HepG2 (cell line): ENCODE data around the gene ABCB10. TPM values are rescaled to one million over a fixed set of nuclear protein-coding genes. Genes with fewer than 3 reads are reported as not detected.

Experiments
- ATAC-seq: fragments of 200-7000 bp; cut with Tn5 transposase; 3 replicates; pipeline ENCODE4 v1.9.1; 2020; ENCODE audit warnings: mild to moderate bottlenecking, moderate library complexity
- BruUV-seq: library from RNA; stranded (reverse); fragments of 400-500 nt; replicated peaks from 2 replicates; lab custom pipeline; 2021; lab: Mats Ljungman, UMichigan
- CTCF ChIA-PET: fragments of 300-600 bp; formaldehyde crosslinking; extraction: SDS; loops from one replicate; lab custom pipeline; 2021; ENCODE audit warnings: low total read pairs, inconsistent platforms, low intra/inter-chr PET ratio; lab: Yijun Ruan, JAX
- POLR2A ChIA-PET: fragments of 350-600 bp; sonication (Branson Sonifier 250); formaldehyde crosslinking; loops from one replicate; lab custom pipeline; 2020; ENCODE audit warnings: antibody characterized with exemption, inconsistent platforms; lab: Yijun Ruan, JAX
- DNase-seq: peaks from one replicate; pipeline ENCODE4 v3.0.0-alpha.2; 2015; ENCODE audit warnings: low spot score
- FAIRE-seq: peaks from 3 replicates; lab custom pipeline; 2011; peaks lifted over from hg19 to GRCh38; lab: Jason Lieb, UNC
- H2AFZ ChIP-seq: one replicate; pipeline ENCODE4 v1.6.1; 2011; ENCODE audit warnings: low read length, inconsistent platforms
- H3K27ac ChIP-seq: fragments of 300-600 bp; 3 replicates; pipeline ENCODE4 v1.8.0; 2011; ENCODE audit warnings: mixed run types, mild to moderate bottlenecking, mixed read lengths, low read length, inconsistent platforms; ENCODE audit not compliant: insufficient read depth; ENCODE audit errors: extremely low read length
- H3K27me3 ChIP-seq, 2 experiments: fragments of 200-600 bp in 1 of 2; 2 replicates in 1 of 2; 3 replicates in 1 of 2; pipeline versions ENCODE4 v1.6.0 to v1.8.0; 2011; ENCODE audit warnings: low read length in 2 of 2, mild to moderate bottlenecking in 2 of 2, moderate library complexity in 2 of 2, inconsistent platforms in 1 of 2; ENCODE audit not compliant: insufficient read depth in 2 of 2, control insufficient read depth in 1 of 2
- H3K36me3 ChIP-seq, 2 experiments: fragments of 200-600 bp in 1 of 2; replicated peaks in 1 of 2; 2 replicates in 1 of 2; 3 replicates in 1 of 2; pipeline versions ENCODE4 v1.5.1 to v1.8.0; 2011; ENCODE audit warnings: low read length in 2 of 2, inconsistent platforms in 1 of 2; ENCODE audit not compliant: insufficient read depth in 2 of 2, control insufficient read depth in 1 of 2
- H3K4me1 ChIP-seq: 2 replicates; pipeline ENCODE4 v1.5.1; 2012; ENCODE audit warnings: low read length, inconsistent platforms; ENCODE audit not compliant: insufficient read depth
- H3K4me2 ChIP-seq: 2 replicates; pipeline ENCODE4 v1.6.0; 2011; ENCODE audit warnings: low read depth, low read length, inconsistent platforms
- H3K4me3 ChIP-seq, 3 experiments: fragments of 200-600 bp in 1 of 3; sonication (generic), shearing (Covaris generic) in 1 of 3; replicated peaks in 1 of 3; 2 replicates each; pipeline ENCODE4 v1.5.1; 2011 to 2016; ENCODE audit warnings: low read length in 3 of 3, inconsistent platforms in 2 of 3, low read depth in 2 of 3, mild to moderate bottlenecking in 2 of 3, control low read depth in 1 of 3, mixed read lengths in 1 of 3; ENCODE audit not compliant: insufficient read depth in 1 of 3
- H3K79me2 ChIP-seq: one replicate; pipeline ENCODE4 v1.6.1; 2011; ENCODE audit warnings: low read length, inconsistent platforms; ENCODE audit not compliant: insufficient read depth
- H3K9ac ChIP-seq: 2 replicates; pipeline ENCODE4 v1.6.0; 2011; ENCODE audit warnings: mild to moderate bottlenecking, low read depth, low read length, inconsistent platforms; ENCODE audit not compliant: insufficient read depth
- H3K9me3 ChIP-seq: 2 replicates; pipeline ENCODE4 v1.5.1; 2012; ENCODE audit warnings: mild to moderate bottlenecking, low read length
- H4K20me1 ChIP-seq: 2 replicates; pipeline ENCODE4 v1.6.0; 2011; ENCODE audit warnings: inconsistent platforms, mild to moderate bottlenecking, low read length, moderate library complexity; ENCODE audit not compliant: insufficient read depth
- TCF7L2 ChIP-seq: IDR thresholded peaks from 2 replicates; pipeline ENCODE4 v1.6.1; 2011; ENCODE audit warnings: mild to moderate bottlenecking, low read depth, low read length, moderate library complexity
- ZNF850 ChIP-seq: sonication (generic); formaldehyde crosslinking; conservative IDR thresholded peaks from 2 replicates; pipeline ENCODE4 v1.9.0; 2021; ENCODE audit warnings: mild to moderate bottlenecking, missing genetic modification reagents
- WGBS: methylation state at CpG from one replicate; pipeline ENCODE4 v1.1.6; 2017; ENCODE audit warnings: low lambda C conversion rate; 5-methylcytosine and 5-hydroxymethylcytosine counted together
- in situ Hi-C: cut with HindIII; loops from 2 replicates; pipeline ENCODE4 v1.10.0; 2017; ENCODE audit warnings: low pct_unique_long_range_greater_than_20kb; ENCODE audit not compliant: extremely low pct_ligation_motif_present
- intact Hi-C: fragments of 100-400 bp; cut with micrococcal nuclease; formaldehyde crosslinking; loops from one replicate; pipeline ENCODE4 v1.10.0; 2022; ENCODE audit not compliant: unreplicated experiment
- polyA plus RNA-seq, 8 experiments: library from polyadenylated mRNA; depleted of rRNA in 3 of 8; stranded (reverse) in 7 of 8; unstranded in 1 of 8; fragments of >200 nt; fragmentation: Illumina TruSeq in 4 of 8; extraction: Trizol in 4 of 8; gene quantifications; 2 replicates each; pipeline versions ENCODE4 v1.2.1 to v1.2.3, GENCODE V29; 2011 to 2016; ENCODE audit warnings: low read depth in 4 of 8, missing spikeins in 1 of 8, mixed read lengths in 1 of 8; ENCODE audit not compliant: insufficient read depth in 1 of 8
- total RNA-seq, 5 experiments: library from RNA; depleted of rRNA; stranded (reverse); fragments of >200 nt; fragmentation: Illumina TruSeq; extraction: Trizol; gene quantifications; 2 replicates each; pipeline ENCODE4 v1.2.3, GENCODE V29; 2016; ENCODE audit warnings: low read depth in 1 of 5
- TF ChIP-seq, protein P1 (sequence below): IDR thresholded peaks from 2 replicates; pipeline ENCODE4 v1.6.1; 2016
- TF ChIP-seq, protein P2 (sequence below), 2 experiments: fragments of 450-650 bp in 1 of 2; sonication (generic) in 1 of 2; formaldehyde crosslinking; IDR thresholded peaks; 2 replicates each; pipeline versions ENCODE4 v1.5.0 to v1.8.0; 2020 to 2022; ENCODE audit warnings: mild to moderate bottlenecking in 1 of 2, missing genetic modification reagents in 1 of 2
- TF ChIP-seq, protein P3 (sequence below): sonication (generic); formaldehyde crosslinking; IDR thresholded peaks from 2 replicates; pipeline ENCODE4 v1.4.0; 2020; ENCODE audit warnings: missing genetic modification reagents

The ABCB10 gene
- total and polyA plus RNA-seq, 2 of the 13 experiments (the other 11 are each of a cell fraction or from before 2014, with no cell fraction given) = 11.2 to 28.9 TPM

DNA sequence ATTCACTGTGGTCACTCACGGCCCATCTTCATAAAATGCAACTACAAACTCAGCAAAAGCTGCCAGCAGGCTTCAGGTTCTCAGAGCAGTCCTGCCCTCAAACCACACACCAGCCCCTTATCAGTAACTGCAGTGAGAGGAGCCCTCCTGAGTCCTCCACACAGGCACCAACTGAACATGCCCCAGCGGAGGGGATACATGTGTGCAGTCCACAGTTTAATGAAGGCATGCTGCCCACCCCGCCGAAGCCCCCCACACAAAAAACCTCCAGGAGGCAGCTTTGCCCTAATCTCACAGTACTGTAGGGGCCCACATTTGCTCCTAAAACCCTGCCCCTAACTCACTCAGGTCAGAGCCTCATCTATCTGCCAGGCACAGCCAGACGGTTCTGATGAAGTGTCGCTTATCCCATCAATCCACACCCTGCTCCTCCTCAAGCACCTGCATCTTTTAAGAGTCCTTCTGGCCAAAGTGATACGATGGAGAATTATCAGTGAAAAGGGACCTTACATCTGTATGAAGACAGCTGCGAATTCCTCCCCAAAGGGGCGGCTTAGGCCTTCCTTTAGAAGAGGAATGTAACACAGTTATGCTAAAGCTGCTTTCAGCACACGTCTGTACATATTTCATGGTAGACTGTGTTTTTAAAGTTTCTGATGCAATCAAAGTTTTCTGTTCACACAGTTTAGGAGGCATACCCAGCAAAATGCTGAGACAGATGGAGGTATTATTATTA is 3.5 kb downstream of the ABCB10 start:
- DNase-seq = no peak
- POLR2A ChIA-PET = no interaction called here
- Histone ChIP-seq H3K36me3 (0 out of 5 replicates have a peak, but pooled peaks cover 0 to 3% of the 10 kb centered on the region in 2 experiments), H3K27ac (no peak overlapping the region), H3K4me2 (no peak overlapping the region; the same call in 1 of the 2 replicates), H3K9ac (no peak overlapping the region), H4K20me1 (0 out of 2 replicates have a peak, but pooled peaks cover 3% of the 10 kb centered on the region), H2AFZ (no peak overlapping the region), H3K9me3 (no peaks in the 10 kb centered on the region), H3K27me3 (no peaks in the 10 kb centered on the region), H3K4me1 (peaks cover 44% of the 10 kb centered on the region), H3K79me2 (peaks cover 61% of the 10 kb centered on the region), H3K4me3 (no peak overlapping the region)
- no peak for FAIRE-seq
- intact Hi-C loops = loop anchor here (5.0 kb wide), 1 partner anchor 48 kb away; the partner anchor contains the start of gene NUP133
- WGBS = 86% methylated on average over 8 of the region's 10 CpGs
- in situ Hi-C loops = no loop called here
- no peak for ATAC-seq
- TF ChIP-seq, protein P1, sequence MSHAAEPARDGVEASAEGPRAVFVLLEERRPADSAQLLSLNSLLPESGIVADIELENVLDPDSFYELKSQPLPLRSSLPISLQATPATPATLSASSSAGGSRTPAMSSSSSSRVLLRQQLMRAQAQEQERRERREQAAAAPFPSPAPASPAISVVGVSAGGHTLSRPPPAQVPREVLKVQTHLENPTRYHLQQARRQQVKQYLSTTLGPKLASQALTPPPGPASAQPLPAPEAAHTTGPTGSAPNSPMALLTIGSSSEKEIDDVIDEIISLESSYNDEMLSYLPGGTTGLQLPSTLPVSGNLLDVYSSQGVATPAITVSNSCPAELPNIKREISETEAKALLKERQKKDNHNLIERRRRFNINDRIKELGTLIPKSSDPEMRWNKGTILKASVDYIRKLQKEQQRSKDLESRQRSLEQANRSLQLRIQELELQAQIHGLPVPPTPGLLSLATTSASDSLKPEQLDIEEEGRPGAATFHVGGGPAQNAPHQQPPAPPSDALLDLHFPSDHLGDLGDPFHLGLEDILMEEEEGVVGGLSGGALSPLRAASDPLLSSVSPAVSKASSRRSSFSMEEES (CRISPR knock-in tag) = no peak
- TF ChIP-seq TCF7L2 (no peak), ZNF850 (CRISPR knock-in tag) (no peak)
- TF ChIP-seq, protein P2, sequence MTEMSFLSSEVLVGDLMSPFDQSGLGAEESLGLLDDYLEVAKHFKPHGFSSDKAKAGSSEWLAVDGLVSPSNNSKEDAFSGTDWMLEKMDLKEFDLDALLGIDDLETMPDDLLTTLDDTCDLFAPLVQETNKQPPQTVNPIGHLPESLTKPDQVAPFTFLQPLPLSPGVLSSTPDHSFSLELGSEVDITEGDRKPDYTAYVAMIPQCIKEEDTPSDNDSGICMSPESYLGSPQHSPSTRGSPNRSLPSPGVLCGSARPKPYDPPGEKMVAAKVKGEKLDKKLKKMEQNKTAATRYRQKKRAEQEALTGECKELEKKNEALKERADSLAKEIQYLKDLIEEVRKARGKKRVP (CRISPR knock-in tag; IDR thresholded peaks at IDR 0.05) = 0 out of 4 replicates have a peak, but pooled peaks of 1 of the 2 experiments have one; percentile 35
- TF ChIP-seq, protein P3, sequence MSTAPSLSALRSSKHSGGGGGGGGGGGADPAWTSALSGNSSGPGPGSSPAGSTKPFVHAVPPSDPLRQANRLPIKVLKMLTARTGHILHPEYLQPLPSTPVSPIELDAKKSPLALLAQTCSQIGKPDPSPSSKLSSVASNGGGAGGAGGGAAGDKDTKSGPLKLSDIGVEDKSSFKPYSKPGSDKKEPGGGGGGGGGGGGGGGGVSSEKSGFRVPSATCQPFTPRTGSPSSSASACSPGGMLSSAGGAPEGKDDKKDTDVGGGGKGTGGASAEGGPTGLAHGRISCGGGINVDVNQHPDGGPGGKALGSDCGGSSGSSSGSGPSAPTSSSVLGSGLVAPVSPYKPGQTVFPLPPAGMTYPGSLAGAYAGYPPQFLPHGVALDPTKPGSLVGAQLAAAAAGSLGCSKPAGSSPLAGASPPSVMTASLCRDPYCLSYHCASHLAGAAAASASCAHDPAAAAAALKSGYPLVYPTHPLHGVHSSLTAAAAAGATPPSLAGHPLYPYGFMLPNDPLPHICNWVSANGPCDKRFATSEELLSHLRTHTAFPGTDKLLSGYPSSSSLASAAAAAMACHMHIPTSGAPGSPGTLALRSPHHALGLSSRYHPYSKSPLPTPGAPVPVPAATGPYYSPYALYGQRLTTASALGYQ = no peak
- CTCF ChIA-PET = no interaction called here
- BruUV-seq = no TSS peak
